Gastrocnemius medialis (tissue), 4 donors: ENCODE measurements around the gene GUK1. TPM values are rescaled to one million over a fixed set of nuclear protein-coding genes. Genes with fewer than 3 reads are reported as not detected.
A peak's percentile ranks its signal among the peaks of the same experiment; 100 is the strongest.

ENCODE experiments used
- ATAC-seq, 2 donors: fragments of 150-250 bp; one replicate each; pipeline ENCODE4 v1.9.1; 2016
- DNase-seq, 2 donors: peaks; one replicate each; pipeline ENCODE4 v3.0.0-alpha.2; 2019
- H3K27ac ChIP-seq, 4 donors: fragments of 200-600 bp; sonication (generic); 1 replicate in 1 of 4; 2 replicates in 3 of 4; pipeline ENCODE4 v1.5.1; 2016 to 2018; ENCODE audit warnings: mild to moderate bottlenecking in 2 of 4, moderate library complexity in 1 of 4
- H3K27me3 ChIP-seq, 3 donors: fragments of 200-600 bp; sonication (generic) in 2 of 3; 1 replicate in 1 of 3; 2 replicates in 2 of 3; pipeline versions ENCODE4 v1.5.1 to v1.6.0; 2016 to 2019; ENCODE audit warnings: mild to moderate bottlenecking in 1 of 3, moderate library complexity in 1 of 3
- H3K36me3 ChIP-seq, 2 donors: fragments of 200-600 bp; sonication (generic) in 1 of 2; one replicate each; pipeline ENCODE4 v1.5.1; 2017 to 2018
- H3K4me1 ChIP-seq, 2 donors: fragments of 200-600 bp; sonication (generic) in 1 of 2; one replicate each; pipeline ENCODE4 v1.5.1; 2016 to 2017; ENCODE audit warnings: mild to moderate bottlenecking in 2 of 2
- H3K4me3 ChIP-seq, 4 donors: fragments of 200-600 bp; sonication (generic) in 3 of 4; 1 replicate in 1 of 4; 2 replicates in 3 of 4; pipeline ENCODE4 v1.5.1; 2016 to 2019; ENCODE audit warnings: mild to moderate bottlenecking in 2 of 4
- H3K9me3 ChIP-seq, 3 donors: fragments of 200-600 bp; sonication (generic) in 2 of 3; 1 replicate in 1 of 3; 2 replicates in 2 of 3; pipeline ENCODE4 v1.5.1; 2016 to 2019
- POLR2A ChIP-seq, 2 donors: fragments of 450-650 bp; IDR thresholded peaks; one replicate each; pipeline ENCODE4 v1.6.1; 2017; ENCODE audit warnings: antibody characterized with exemption in 2 of 2, mild to moderate bottlenecking in 2 of 2, moderate library complexity in 2 of 2
- in situ Hi-C, 4 donors: fragments of 200-750 bp; cut with MboI; loops; one replicate each; pipeline versions ENCODE4 v1.15.0 to v1.8.0; 2017; ENCODE audit warnings: low sequenced_read_pairs in 4 of 4
- intact Hi-C: fragments of 100-400 bp; cut with DNase I; formaldehyde crosslinking; loops from one replicate; pipeline ENCODE4 v1.15.1; 2023; ENCODE audit warnings: low total_unique reads
- total RNA-seq, 4 donors: library from RNA; depleted of rRNA; stranded (reverse); fragments of >200 nt; gene quantifications; one replicate each; pipeline versions ENCODE4 v1.1.0 to v1.2.3, GENCODE V29; 2016
- TF ChIP-seq, protein P1 (sequence below), 5 experiments: fragments of 450-650 bp in 3 of 5; fragments of 200-600 bp in 2 of 5; sonication (generic) in 2 of 5; IDR thresholded peaks in 4 of 5; conservative IDR thresholded peaks in 1 of 5; 1 replicate in 4 of 5; 2 replicates in 1 of 5; pipeline ENCODE4 v1.5.1; 2016 to 2019; ENCODE audit warnings: antibody characterized with exemption in 5 of 5, mild to moderate bottlenecking in 3 of 5, moderate library complexity in 3 of 5

GUK1 gene
- 100 to 1,000 TPM; 161 to 230 (median 183) TPM for total RNA-seq

GRCh38 chr1:228139931-228140723, at the start of gene GUK1:
GUK1 (plus strand) TSS chr1:228140279; CDS start chr1:228140303, 24 bp downstream.
- H3K4me1 ChIP-seq: peaks cover 32 to 37% of the 10 kb centered on the region in 2 donors
- intact Hi-C loops (loop anchor here (1.0 to 2.0 kb wide), 3 partner anchors 25 to 57 kb away; partner anchors contain the start of genes ARF1, IBA57 and MRPL55), in situ Hi-C loops (no loop called here)
- no peaks in the 10 kb centered on the region for H3K9me3 ChIP-seq
- peak within 1 kb of the TSS; percentile 83 to 100 (median 96) for H3K4me3 ChIP-seq
- ATAC-seq: peak; percentile 89 to 90
- peak within 1 kb of the TSS; percentile 94 to 99 (median 96) for H3K27ac ChIP-seq
- no peaks in the 10 kb centered on the region for H3K27me3 ChIP-seq
- DNase-seq: peak; percentile 100
- TF ChIP-seq POLR2A (IDR thresholded peaks at IDR 0.05): peak; percentile 98 to 99
- TF ChIP-seq, protein P1, sequence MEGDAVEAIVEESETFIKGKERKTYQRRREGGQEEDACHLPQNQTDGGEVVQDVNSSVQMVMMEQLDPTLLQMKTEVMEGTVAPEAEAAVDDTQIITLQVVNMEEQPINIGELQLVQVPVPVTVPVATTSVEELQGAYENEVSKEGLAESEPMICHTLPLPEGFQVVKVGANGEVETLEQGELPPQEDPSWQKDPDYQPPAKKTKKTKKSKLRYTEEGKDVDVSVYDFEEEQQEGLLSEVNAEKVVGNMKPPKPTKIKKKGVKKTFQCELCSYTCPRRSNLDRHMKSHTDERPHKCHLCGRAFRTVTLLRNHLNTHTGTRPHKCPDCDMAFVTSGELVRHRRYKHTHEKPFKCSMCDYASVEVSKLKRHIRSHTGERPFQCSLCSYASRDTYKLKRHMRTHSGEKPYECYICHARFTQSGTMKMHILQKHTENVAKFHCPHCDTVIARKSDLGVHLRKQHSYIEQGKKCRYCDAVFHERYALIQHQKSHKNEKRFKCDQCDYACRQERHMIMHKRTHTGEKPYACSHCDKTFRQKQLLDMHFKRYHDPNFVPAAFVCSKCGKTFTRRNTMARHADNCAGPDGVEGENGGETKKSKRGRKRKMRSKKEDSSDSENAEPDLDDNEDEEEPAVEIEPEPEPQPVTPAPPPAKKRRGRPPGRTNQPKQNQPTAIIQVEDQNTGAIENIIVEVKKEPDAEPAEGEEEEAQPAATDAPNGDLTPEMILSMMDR (IDR thresholded peaks at IDR 0.05 in 4 of 5, conservative IDR thresholded peaks at IDR 0.05 in 1 of 5): peak in 3 of 5 experiments; percentile 7 to 39 (median 28)
- H3K36me3 ChIP-seq: no peaks in the 10 kb centered on the region

DNA sequence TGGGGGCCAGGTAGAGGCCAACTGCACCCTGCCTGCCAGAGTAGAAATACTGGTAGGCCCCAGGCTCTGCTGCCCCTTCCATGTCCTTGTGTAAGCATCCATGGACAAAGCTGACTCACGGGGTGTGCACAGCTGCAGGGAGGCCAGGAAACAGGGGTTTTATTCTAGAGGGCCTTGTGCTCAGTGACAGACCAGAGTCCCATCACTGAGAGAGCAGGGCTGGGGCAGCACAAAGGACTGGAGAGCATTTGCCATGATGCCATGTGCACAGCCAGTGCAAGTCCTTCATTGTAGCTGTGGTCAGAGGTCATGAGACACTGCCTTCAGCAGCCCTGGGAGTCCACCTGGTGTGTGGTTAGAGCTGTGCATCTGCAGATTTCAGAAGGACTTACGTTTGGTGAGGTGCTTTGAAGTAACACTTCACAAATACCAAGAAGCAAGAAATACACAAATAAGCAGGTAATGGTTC, 49.4 kb upstream of the GUK1 start:
- Histone ChIP-seq H3K27ac (peak overlapping the region; percentile 34 to 93 (median 46)), H3K4me1 (peaks cover 69 to 72% of the 10 kb centered on the region in 2 donors), H3K27me3 (no peaks in the 10 kb centered on the region), H3K36me3 (no peaks in the 10 kb centered on the region), H3K9me3 (peaks cover 0 to 6% (median 0%) of the 10 kb centered on the region in 3 donors), H3K4me3 (peak overlapping the region in 1 of 4 donors; percentile 6)
- DNase-seq: peak in 1 of 2 donors; percentile 21
- intact Hi-C loops: no loop called here
- ATAC-seq: peak in 1 of 2 donors; percentile 11
- in situ Hi-C loops: loop anchor here in 1 of 4 donors (25.0 kb wide), 1 partner anchor 328 kb away; no protein-coding TSS in a partner anchor
- TF ChIP-seq, protein P1 (IDR thresholded peaks at IDR 0.05 in 4 of 5, conservative IDR thresholded peaks at IDR 0.05 in 1 of 5): no peak
- no peak for TF ChIP-seq POLR2A (IDR thresholded peaks at IDR 0.05)

DNA sequence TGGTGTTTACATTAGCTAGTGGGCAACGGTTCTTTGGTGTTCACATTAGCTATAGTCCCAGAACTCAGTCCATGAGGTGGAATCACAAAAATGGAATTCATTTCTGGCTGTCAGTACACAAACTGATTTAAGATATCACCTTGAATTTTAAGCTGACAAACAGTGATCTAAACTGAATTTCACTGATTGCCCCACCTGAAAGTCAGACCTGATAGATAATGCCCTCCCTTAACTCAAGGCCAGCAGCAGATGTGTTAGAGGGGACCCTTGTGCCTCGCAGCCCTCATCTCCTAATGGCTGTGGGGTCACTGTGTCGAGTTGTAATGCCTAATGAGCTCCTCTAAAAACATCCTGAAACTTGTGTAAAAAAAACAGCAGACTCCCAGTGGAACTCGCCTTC, 49.0 kb upstream of the GUK1 start:
- peaks cover 0 to 6% (median 0%) of the 10 kb centered on the region in 3 donors for H3K9me3 ChIP-seq
- peaks cover 64 to 67% of the 10 kb centered on the region in 2 donors for H3K4me1 ChIP-seq
- ATAC-seq (no peak), DNase-seq (no peak)
- intact Hi-C loops: no loop called here
- no peaks in the 10 kb centered on the region for H3K36me3 ChIP-seq
- no peaks in the 10 kb centered on the region for H3K27me3 ChIP-seq
- H3K27ac ChIP-seq: peak overlapping the region in 3 of 4 donors; percentile 46 to 93 (median 46)
- in situ Hi-C loops: loop anchor here in 1 of 4 donors (25.0 kb wide), 1 partner anchor 329 kb away; no protein-coding TSS in a partner anchor
- no peak overlapping the region for H3K4me3 ChIP-seq
- no peak for TF ChIP-seq POLR2A (IDR thresholded peaks at IDR 0.05)
- TF ChIP-seq, protein P1 (IDR thresholded peaks at IDR 0.05 in 4 of 5, conservative IDR thresholded peaks at IDR 0.05 in 1 of 5): no peak

DNA sequence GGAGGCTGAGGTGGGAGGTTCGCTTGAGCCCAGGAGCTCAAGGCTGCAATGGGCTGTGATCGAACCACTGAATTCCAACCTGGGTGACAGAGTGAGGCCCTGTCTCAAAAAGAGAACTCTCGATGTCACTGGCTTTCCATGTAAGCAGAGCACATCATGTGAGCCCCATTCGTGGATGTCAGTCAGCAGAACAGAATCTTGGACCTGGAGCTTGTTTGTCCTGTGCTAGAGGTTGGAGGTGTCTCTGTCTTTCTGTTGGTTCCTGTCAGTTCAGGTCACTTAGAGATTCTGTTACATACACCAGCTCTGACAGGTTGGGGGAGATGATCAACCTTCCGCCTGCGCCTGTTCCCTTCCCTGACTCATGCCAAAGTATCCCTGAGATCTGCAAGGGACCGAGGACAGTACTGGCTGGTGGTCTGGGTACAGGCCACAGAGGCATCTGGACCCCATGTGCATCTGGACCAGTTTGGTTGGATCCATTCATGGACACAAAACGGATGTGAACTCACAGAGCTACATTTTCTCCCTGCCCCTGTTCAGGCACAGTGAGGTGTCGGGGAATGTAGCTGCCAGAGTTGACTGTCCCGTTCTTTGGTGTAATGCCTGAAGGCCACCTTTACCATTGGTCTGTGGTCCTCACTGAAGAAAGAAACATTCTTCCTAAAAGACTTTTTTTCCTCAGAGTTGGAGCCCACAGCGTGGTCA, 47.6 kb upstream of the GUK1 start:
- Histone ChIP-seq H3K36me3 (peaks cover 0 to 3% of the 10 kb centered on the region in 2 donors), H3K4me1 (peaks cover 50 to 53% of the 10 kb centered on the region in 2 donors), H3K27ac (peak overlapping the region in 3 of 4 donors; percentile 20 to 93 (median 46)), H3K9me3 (peaks cover 0 to 6% (median 0%) of the 10 kb centered on the region in 3 donors), H3K4me3 (no peak overlapping the region), H3K27me3 (no peaks in the 10 kb centered on the region)
- ATAC-seq (peak in 1 of 2 donors; percentile 56), DNase-seq (peak in 1 of 2 donors; percentile 12)
- TF ChIP-seq, protein P1 (IDR thresholded peaks at IDR 0.05 in 4 of 5, conservative IDR thresholded peaks at IDR 0.05 in 1 of 5): no peak
- TF ChIP-seq POLR2A (IDR thresholded peaks at IDR 0.05): no peak
- in situ Hi-C loops (loop anchor here in 1 of 4 donors (25.0 kb wide), 1 partner anchor 330 kb away; no protein-coding TSS in a partner anchor), intact Hi-C loops (no loop called here)
